Stomach smooth muscle (tissue), 2 donors: Measurements from ENCODE around the gene VPS13D.
"Not testable (repeated sequence)": the region's sequence is repeated elsewhere in the genome, so short reads cannot be mapped to it uniquely, and the experiment has no call there.

Source experiments
- H3K27ac ChIP-seq: one replicate; pipeline ENCODE4 v1.7.0; 2013; ENCODE audit warnings: mild to moderate bottlenecking, low read length, inconsistent platforms
- H3K27me3 ChIP-seq, 2 donors: one replicate each; pipeline ENCODE4 v1.7.0; 2013; ENCODE audit warnings: low read length in 2 of 2; ENCODE audit not compliant: insufficient read depth in 2 of 2, control insufficient read depth in 1 of 2
- H3K36me3 ChIP-seq, 2 donors: one replicate each; pipeline ENCODE4 v1.7.0; 2013; ENCODE audit warnings: low read length in 2 of 2; ENCODE audit not compliant: control insufficient read depth in 2 of 2, insufficient read depth in 2 of 2
- H3K4me1 ChIP-seq: one replicate; pipeline ENCODE4 v1.7.0; 2013; ENCODE audit warnings: low read length; ENCODE audit not compliant: control insufficient read depth, insufficient read depth
- H3K4me3 ChIP-seq, 2 donors: one replicate each; pipeline ENCODE4 v1.7.0; 2013; ENCODE audit warnings: low read length in 2 of 2
- H3K9ac ChIP-seq, 2 donors: one replicate each; pipeline ENCODE4 v1.7.0; 2013; ENCODE audit warnings: low read length in 2 of 2, mild to moderate bottlenecking in 1 of 2
- H3K9me3 ChIP-seq, 2 donors: one replicate each; pipeline ENCODE4 v1.7.0; 2013; ENCODE audit warnings: low read length in 2 of 2; ENCODE audit not compliant: control insufficient read depth in 2 of 2
- donor health status: healthy.
- donor health status: Pancreatic carcinoma.

The VPS13D gene

DNA sequence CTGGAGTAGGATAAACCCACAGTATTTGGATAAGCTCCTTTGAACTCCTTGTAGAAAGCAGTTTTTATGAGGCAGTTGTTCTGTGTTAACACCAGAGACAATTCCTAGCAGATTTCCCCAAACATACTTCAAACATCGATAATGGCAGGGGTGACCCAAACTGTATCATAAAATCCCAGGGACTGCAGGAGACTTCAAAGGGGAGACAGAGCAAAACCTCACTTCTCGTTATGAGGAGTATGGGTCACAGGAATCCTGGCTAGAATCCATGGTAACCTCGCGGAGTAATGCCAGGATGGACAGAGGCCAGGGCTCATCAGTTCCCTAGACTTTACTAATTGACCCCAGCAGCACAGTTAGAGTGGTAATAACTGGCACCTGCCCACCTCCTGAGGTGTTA lies 240.2 kb downstream of the VPS13D start:
- Histone ChIP-seq H3K27me3 (no peaks in the 10 kb centered on the region), H3K4me1 (peaks cover 36% of the 10 kb centered on the region), H3K9ac (no peak overlapping the region), H3K4me3 (no peak overlapping the region), H3K9me3 (no peaks in the 10 kb centered on the region), H3K27ac (no peak overlapping the region), H3K36me3 (no peaks in the 10 kb centered on the region)

DNA sequence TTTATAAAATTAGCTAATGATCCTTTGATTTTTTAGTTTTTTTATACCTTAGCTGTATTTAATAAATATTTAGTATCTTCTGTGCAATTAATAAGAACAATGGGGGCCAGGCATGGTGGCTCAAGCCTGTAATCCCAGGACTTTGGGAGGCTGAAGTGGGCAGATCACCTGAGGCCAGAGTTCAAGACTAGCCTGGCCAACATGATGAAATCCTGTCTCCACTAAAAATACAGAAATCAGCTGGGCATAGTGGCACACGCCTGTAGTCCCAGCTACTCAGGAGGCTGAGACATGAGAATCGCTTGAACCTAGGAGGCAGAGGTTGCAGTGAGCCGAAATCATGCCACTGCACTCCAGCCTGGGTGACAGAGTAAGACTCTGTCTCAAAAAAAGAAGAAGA lies 241.1 kb downstream of the VPS13D start:
- not testable (repeated sequence) for H3K9me3 ChIP-seq, H3K4me3 ChIP-seq, H3K27ac ChIP-seq, H3K36me3 ChIP-seq, H3K9ac ChIP-seq, H3K27me3 ChIP-seq
- H3K4me1 ChIP-seq, result peaks cover 42% of the 10 kb centered on the region

DNA sequence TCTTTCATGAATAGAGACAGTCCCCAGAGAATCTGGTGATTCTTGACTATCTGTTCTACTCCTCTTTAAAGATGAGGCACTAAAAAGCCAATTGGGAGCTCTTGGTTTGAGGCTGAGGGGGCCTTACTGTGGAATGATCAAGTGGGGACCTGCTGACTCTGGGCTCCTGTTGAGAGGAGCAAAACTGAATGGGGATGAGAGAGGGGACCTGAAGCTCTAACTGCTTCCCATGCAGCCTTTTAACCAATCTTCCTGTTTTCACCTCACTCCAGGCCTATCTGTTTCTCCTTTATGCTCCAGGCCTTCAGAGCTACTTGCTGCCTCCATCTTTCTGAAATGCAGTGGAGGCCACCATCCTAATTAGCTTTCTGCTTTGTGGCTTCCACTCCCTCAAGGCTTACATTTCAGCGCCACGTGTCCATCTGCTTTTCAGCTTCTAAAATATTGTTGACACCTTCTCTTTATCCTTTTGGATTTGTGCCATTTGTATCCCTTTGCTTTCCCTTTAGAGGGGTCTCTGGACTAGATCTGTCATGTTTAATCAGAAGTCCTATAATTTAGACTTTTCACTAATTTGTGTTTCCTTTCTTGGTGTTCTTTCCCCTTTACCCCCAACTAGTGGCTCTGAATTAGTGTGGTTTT lies 242.4 kb downstream of the VPS13D start:
- no peaks in the 10 kb centered on the region for H3K36me3 ChIP-seq
- H3K9me3 ChIP-seq, result no peaks in the 10 kb centered on the region
- peak overlapping the region; percentile 84 for H3K27ac ChIP-seq
- H3K9ac ChIP-seq, result no peak overlapping the region
- H3K27me3 ChIP-seq, result no peaks in the 10 kb centered on the region
- peaks cover 55% of the 10 kb centered on the region for H3K4me1 ChIP-seq
- no peak overlapping the region for H3K4me3 ChIP-seq

DNA sequence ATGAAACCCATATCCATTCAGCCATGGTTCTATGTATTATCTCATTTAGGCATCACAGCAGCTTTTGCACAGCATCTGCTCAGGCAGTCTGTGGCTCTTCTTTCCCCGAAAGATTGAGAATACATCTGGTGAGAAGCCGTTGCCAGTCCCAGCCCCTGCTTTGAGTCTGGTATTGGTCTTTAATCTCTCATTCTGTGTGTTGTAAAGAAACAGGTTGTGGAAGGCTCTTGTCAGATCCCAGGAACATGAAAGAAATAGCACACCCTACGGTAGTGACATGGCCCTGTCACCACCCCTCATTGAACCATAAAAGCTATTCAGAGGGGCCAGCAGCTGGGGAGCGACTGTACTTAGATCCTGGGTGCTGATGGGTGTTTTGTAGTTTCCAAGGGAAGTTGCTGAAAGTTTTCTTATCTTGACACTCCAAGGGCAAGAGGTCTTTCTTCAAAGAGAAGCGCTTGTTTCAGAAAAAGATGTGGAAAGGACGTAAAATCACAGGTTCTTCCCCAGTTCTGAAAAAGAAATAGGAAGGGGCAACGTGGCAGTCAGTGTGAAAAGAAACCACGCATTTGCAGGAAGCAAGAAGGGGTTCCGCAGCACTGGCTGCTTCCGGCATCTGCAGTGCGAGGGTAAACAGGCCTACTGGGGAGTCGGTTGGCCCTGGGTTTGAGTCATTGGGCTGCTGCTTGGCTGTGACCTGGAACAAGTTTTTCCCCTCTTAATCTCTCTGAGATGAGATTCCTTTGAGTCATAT lies 243.1 kb downstream of the VPS13D start:
- Histone ChIP-seq H3K27me3 (no peaks in the 10 kb centered on the region), H3K9me3 (no peaks in the 10 kb centered on the region), H3K9ac (no peak overlapping the region), H3K27ac (peak overlapping the region; percentile 84), H3K4me1 (peaks cover 62% of the 10 kb centered on the region), H3K36me3 (no peaks in the 10 kb centered on the region), H3K4me3 (peak overlapping the region in 1 of 2 donors; percentile 40)

DNA sequence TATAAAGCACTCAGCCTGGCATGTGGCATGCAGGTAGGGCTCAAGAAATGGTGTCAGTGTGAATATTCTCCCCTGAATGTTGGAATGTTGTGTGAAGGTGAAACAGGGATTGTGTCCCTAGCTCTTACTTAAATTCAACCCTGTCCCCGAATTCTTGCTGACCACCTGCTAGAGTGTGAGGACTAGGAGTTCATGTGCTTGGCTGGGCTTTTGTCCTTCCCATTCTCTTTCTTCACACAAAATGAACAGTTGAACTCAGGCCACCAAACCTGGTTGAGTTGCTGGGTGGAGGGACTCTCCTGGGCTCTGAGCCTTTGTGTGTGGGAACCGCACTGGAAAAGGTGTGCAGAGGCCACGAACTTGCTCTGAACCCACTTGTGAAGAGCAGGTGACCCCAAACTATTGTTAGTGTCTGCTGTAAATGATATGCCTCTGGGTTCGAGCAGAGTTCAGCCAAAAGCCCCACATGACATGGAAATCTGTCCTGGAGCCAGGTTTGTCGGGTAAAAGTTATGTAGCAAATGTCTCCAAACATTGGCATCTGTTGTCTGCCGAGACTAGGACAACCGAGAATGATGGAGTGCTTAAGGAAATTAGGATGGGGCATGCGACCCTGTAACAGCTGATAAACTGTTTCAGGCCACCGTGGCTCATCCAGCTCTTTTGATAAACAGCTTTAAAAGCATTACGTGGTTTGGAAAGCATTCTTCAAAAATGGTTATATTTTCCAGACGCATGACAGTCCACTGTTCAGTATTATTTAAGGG lies 243.9 kb downstream of the VPS13D start:
- Histone ChIP-seq H3K27me3 (no peaks in the 10 kb centered on the region), H3K9ac (no peak overlapping the region), H3K4me3 (peak overlapping the region; percentile 3 to 40), H3K9me3 (no peaks in the 10 kb centered on the region), H3K4me1 (peaks cover 70% of the 10 kb centered on the region), H3K27ac (peak overlapping the region; percentile 84), H3K36me3 (no peaks in the 10 kb centered on the region)

DNA sequence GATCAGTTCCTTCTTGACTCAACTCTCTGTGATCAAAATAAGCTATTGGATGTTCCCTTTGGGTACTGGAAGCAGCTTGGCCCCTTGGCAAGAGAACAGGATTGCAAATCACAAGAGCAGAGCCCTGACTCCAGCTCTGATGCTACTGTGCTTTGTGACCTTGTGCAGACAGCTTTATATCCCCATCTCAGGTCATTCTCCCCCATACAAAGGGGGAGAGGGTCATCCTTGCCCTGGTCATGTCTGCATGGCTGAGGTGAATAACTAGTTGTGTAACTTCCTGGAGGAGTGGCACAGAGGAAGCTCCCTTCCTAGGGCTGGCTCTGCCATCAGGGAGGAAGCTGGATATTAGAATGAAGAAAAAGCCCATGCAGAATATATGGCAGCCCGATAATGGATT lies 245.3 kb downstream of the VPS13D start:
- Histone ChIP-seq H3K9me3 (no peaks in the 10 kb centered on the region), H3K36me3 (peaks cover 0 to 4% of the 10 kb centered on the region in 2 donors), H3K27ac (peak overlapping the region; percentile 93), H3K27me3 (no peaks in the 10 kb centered on the region), H3K4me1 (peaks cover 71% of the 10 kb centered on the region), H3K9ac (no peak overlapping the region), H3K4me3 (no peak overlapping the region)

DNA sequence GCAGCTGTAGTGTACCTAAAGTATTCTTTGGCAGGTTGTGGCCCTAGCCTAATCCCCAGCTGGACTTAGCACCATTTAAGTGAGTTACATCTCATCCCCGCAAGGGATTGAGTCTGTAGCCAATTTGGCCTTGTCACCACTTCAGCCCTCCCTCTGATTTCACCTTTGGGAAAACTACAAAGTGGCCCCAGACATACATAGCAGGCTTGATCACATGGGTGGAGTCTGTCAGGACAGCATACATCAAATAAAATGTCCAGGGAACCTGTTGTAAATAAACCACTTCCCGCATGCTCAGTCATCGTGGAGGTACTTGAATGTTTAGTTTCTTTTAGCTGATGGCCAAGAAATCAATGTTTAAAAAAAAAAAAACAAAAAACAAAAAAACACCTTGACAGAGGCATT lies 245.7 kb downstream of the VPS13D start:
- no peak overlapping the region for H3K4me3 ChIP-seq
- peaks cover 0 to 4% of the 10 kb centered on the region in 2 donors for H3K36me3 ChIP-seq
- H3K27me3 ChIP-seq, result no peaks in the 10 kb centered on the region
- no peaks in the 10 kb centered on the region for H3K9me3 ChIP-seq
- H3K9ac ChIP-seq, result no peak overlapping the region
- H3K27ac ChIP-seq, result peak overlapping the region; percentile 93
- peaks cover 73% of the 10 kb centered on the region for H3K4me1 ChIP-seq

DNA sequence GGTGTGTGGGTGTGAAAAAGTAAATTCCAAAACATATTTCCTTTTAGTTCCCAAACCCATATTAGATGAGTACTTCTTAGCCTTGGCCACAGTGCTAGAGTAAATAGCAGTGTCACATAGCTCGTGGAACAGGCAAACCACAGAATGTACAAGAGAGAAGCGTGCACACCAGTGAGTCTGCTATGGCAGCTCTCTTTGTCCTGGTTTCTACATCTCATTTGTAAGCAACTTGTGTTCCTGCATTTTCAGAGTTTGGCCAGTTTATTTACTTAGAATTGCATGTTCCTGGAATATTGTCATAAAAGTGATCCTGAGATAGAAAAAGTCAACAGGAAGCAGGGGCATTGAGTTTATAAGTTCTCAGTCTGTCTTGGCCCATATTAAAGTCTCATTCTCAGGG lies 246.1 kb downstream of the VPS13D start:
- Histone ChIP-seq H3K4me1 (peaks cover 77% of the 10 kb centered on the region), H3K27ac (peak overlapping the region; percentile 93), H3K9ac (no peak overlapping the region), H3K27me3 (no peaks in the 10 kb centered on the region), H3K4me3 (no peak overlapping the region), H3K9me3 (no peaks in the 10 kb centered on the region), H3K36me3 (peaks cover 0 to 4% of the 10 kb centered on the region in 2 donors)

DNA sequence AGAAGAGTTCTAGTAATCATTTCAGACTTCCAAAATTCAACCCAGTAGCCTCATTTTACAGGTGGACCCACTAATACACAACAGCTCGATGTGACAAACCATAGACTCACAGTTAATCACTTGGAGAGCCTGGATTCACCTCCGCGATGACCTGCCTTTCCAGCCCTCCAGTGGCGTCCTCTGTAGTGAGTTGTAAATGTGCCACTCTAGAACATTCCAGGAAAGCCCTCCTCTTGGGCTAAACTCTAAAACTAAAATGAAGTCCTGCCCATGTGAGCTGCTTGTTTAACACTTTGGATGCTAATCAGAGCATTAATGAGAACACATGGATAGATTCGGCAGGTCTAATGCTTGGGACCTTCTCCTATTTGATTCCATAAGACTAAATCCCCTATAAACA lies 247.5 kb downstream of the VPS13D start:
- Histone ChIP-seq H3K9me3 (no peaks in the 10 kb centered on the region), H3K9ac (no peak overlapping the region), H3K4me3 (no peak overlapping the region), H3K27me3 (no peaks in the 10 kb centered on the region), H3K4me1 (peaks cover 85% of the 10 kb centered on the region), H3K36me3 (peaks cover 0 to 6% of the 10 kb centered on the region in 2 donors), H3K27ac (peak overlapping the region; percentile 93)

DNA sequence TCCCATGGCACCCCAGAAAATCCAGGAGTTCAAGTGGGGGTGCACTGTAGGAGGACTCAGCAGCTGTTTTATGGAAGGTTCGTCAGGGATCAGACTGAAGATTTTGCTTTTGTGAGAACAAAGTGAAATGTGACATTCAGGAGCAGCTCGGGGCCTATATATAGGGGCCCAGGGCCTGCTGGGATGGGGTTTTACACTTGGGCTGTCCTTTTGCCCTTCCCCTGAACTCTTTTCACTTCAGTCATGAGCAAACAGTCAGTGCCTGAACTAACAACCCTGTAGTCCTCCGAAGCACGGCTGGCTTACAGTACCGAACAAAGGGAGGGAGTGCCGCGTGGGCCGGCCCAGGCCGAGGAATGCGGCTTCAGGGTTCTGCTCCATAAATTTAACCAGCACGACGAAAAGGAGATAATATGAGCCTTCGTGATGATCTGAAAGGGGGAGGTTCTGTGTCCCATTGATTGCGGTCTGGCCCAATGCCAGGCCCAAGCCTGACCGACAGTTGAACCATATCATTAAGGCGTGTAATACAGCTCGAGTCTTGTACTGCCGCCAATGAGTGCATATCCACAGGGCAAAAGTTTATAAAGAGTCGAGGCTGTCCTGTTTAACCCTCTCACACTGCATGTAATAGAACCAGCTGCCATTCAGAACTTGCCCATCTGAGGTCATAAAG lies 248.2 kb downstream of the VPS13D start:
- Histone ChIP-seq H3K4me3 (peak overlapping the region; percentile 8 to 49), H3K36me3 (peaks cover 0 to 8% of the 10 kb centered on the region in 2 donors), H3K27me3 (no peaks in the 10 kb centered on the region), H3K9ac (peak overlapping the region; percentile 47 to 72), H3K4me1 (peaks cover 79% of the 10 kb centered on the region), H3K27ac (peak overlapping the region; percentile 93), H3K9me3 (no peaks in the 10 kb centered on the region)
